NCI-H748 (cell line): ENCODE results near the gene GRK3.
A peak's percentile ranks its signal among the peaks of the same experiment; 100 is the strongest.
"Not testable (repeated sequence)": the region's sequence is repeated elsewhere in the genome, so short reads cannot be mapped to it uniquely, and the experiment has no call there.

Experiments used
- DNase-seq: peaks from one replicate; lab custom pipeline; 2025; ENCODE audit not compliant: unreplicated experiment; lab: John Stamatoyannopoulos, UW

Gene GRK3

DNA sequence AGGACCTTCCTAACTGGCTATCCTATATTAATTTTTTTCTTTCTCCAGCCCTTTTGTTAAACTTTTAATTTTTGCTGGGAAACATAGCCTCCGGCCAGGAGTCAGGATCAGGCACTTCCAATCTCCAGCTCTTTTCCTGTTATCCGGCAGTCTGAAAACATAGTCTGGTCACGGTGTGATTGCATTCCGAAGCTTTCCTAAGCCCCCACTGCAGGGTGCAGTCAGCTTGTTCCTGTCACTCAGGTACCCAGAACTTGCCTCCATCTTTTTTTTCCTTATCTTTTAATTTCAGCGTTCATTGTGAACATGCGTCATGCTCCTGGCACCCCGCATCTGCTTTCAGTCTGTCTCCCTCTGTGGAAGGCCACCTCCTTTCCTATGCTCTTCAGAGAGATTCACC is 59.4 kb downstream of the GRK3 start:
- DNase-seq, result no peak

DNA sequence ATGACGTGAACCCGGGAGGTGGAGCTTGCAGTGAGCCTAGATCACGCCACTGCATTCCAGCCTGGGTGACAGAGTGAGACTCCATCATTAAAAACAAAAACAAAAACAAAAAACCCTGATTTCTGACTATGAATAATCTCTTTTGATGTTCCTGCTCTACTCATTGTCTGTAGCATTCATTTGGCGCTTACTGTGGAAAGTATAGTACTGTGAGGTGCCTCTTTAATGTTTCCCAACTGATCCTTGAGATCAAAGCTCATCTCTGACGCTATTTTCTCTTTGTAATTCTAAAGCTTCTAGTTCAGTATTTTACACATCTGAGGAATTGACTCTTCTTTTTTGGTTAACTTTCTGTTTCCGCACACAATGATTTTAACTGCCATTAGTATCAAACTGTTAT is 60.0 kb downstream of the GRK3 start:
- DNase-seq, result no peak

DNA sequence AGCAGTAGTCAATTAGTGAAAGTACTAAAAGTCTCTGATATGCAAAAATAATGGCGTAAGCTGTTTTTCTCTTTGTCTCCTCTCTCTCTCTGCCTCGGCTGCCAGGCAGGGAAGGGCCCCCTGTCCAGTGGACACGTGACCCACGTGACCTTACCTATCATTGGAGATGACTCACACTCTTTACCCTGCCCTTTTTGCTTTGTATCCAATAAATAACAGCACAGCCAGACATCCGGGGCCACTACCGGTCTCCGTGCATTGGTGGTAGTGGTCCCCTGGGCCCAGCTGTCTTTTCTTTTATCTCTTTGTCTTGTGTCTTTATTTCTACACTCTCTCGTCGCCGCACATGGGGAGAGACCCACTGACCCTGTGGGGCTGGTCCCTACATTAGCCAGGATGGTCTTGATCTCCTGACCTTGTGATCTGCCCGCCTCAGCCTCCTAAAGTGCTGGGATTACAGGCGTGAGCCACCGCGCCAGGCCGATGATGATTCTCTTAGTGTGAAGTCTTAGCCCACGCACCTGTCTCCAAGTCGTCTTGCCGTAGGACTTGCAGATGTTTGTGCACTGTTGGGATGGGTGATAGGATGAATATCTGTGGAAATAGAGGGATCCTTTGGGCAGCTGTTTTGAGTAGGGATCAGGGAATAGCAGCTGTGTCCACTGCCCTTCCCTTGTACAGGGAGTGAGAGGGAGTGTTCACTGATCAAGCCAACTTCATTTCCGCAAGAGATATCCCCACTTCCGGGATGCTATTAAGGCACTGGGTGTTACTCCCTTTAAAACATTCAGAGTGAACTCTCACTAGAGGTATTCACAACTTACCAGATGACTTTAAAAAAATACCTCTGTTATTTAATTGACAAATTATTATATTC is 61.5 kb downstream of the GRK3 start:
- not testable (repeated sequence) for DNase-seq

DNA sequence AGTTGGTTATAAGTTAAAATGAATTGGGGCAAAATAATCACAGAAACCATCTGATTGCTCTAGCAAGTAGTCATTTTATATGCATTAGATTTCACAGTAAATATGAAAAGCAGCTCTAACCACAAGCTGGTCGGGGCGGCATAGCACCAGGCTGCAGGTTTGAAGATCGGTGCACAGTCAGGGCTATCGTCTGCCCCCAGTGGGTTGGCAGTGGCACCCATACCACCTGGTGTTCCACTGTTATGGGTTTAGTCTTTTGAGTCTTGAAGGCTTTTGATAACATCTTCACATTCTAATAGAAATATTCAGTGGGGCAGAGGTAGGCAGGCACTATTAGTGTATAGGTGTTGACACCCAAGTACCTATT is 62.1 kb downstream of the GRK3 start:
- no peak for DNase-seq

DNA sequence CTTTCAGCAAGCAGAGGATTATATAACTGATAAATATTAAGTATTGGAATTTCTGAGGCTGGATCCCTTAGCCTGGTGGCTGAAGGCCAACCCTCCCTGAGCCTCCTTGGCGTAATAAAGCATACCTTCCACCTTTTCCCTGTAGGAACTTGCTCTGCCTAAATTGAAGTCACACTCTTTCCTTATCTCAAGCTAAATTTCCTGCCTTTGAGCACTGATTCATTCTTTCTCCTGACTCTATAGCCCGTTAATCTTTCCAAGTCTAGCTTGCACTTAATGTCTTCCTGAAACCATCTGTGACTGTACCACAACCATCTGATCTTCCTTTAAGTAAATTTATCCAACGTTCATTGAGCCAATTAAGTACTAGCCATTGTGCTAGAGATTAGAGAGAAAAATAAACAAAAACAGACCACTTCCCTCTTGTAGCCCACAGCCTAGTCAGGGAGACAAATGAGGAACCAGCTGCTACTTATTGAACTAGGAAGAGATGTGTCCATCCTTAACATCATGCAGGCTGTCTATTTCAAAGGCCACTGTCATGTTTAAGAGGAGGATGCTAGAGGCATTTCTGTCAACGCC is 62.9 kb downstream of the GRK3 start:
- DNase-seq, result peak; percentile 80

DNA sequence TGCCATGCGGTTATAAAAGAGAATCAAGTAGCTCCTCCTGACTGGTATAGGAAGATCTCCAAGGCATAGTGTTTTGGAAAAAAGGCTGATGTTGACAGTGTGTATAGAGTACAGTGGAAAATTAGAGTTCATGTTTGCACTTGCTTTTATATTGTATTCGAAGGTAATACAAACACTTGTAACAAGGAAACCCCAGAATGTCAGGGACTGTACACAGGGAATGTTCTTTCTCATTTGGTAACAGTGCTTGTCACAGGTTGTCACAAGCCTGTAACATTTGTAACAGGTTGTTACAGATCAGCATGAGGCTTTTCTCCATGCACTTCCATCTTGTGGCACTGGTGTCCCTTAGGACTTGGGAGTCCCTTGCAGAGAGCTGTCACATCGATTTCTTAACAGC is 64.0 kb downstream of the GRK3 start:
- DNase-seq, result peak; percentile 85

DNA sequence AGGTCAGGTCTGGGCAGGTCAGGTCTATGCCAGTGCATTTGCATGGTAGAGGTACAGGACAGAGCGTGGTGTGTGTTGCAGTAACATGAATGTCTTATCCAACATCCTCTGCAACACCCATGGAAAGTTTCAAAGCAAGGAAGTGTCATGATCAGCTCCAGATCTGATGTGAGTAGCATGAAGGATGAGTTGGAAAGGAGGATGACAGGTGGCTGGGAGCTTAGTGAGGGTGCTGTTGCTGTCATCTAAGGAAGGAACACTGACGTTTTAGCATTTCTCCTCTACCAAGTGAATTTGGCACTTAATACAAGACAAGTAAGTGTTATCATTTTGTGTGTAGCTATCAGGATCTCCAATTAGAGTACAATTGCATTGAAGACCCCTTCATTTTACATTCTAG is 65.1 kb downstream of the GRK3 start:
- no peak for DNase-seq

DNA sequence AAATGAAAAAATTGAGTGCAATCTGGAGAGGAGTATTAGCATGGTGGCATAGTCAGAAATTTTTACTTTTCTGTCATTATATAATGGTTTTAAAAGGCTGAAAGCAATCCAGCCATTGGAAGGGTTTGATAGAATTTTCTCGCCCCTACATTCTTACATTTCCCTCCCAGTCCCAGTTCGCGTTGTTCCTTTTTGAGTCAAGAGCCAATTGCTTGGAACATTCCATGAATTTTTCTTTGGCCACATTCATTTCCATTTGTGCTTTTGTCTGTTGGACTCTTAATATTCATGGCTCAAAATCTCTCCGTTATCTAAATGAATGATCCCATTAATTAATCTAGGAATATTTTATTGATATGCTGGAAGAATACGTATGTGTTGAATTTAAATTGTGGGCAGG is 66.0 kb downstream of the GRK3 start:
- DNase-seq, result no peak

DNA sequence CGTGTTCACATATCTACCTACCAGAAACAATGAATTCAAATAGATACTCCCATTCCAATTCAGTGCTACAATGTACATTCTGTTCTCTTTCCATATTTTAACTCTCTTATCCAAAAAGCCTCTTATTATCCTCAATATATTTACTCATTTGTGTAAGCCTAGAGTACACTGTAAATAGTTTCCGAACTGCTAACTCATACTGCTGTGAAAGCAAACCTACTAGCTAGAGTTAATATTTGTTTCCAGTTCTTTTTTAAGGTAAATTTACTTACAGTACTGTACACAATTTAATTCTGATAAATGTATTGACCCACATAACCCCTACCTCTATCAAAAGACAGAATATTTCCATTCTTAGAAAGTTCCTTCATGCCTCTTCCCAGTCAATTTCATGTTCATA is 71.8 kb downstream of the GRK3 start:
- DNase-seq, result no peak

DNA sequence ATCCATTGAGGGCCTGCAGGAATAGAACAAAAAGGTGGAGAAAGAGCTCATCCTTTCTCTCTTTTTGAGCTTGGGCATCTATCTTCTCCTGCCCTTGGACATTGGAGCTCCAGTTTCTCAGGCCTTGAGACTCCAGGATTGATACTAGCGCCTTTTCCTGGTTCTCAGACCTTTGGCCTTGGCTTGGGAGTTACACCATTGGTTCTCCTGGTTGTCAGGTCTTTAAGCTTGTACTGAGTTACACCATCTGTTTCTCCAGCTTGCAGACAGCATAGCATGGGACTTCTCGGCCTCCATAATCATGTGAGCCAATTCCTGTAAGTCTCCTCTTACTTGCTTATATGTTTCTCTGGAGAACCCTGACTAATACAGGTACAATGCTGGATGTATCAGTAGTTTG is 72.6 kb downstream of the GRK3 start:
- DNase-seq, result no peak

DNA sequence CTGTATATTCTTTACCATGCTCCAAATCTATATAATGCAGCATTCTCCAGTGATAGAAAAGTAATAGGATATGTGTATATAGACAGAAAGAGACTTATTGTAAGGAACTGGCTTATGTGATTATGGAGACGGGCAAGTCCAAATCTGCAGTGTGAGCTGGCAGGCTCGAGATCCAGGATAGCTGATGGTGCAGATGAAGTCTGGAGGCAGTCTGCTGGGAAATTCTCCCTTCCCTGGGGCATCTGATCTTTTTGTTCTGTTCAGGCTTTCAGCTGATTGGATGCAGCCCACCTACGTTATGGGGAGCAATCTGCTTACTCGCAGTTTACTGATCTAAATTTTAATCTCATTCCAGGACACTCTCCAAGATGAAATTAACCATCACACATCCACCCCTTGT is 73.2 kb downstream of the GRK3 start:
- no peak for DNase-seq

DNA sequence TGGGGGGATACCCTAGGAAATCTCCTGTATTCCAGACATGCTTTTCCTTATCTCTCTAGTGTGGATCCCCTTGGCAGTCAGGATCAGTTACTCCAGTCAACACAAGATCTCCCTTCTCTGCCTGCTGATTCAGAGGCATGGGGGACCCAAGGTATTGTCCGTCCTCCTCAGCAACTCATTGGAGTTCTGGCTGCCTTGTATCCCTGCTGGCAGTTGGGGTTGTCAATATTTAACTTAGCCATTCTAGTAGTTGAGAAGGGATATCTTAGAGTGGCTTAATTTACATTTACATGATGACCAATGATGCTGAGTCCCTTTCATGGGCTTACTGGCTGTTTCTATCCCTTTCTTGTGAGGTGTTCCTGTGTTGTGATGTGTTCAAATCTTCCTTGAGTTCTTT is 74.2 kb downstream of the GRK3 start:
- DNase-seq, result no peak

DNA sequence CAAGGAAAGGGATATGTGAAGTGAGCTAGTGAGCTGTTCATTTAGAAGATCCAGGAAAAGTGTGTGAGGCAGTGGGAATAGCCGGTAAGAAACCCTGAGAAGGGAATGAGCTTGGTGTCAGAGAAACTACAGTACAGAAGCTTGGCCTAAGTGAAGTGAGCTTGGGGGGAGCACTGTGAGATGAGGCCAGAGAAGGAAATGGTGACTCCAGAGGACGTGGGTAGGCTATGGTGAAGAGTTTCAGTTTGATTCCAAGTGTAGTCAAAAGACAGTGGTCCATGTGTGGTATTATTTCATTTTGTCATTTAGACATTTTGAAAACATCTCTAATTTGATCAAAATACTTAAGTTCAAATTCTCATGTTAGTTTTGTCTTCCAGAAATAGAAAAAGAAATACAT is 77.2 kb downstream of the GRK3 start:
- no peak for DNase-seq

DNA sequence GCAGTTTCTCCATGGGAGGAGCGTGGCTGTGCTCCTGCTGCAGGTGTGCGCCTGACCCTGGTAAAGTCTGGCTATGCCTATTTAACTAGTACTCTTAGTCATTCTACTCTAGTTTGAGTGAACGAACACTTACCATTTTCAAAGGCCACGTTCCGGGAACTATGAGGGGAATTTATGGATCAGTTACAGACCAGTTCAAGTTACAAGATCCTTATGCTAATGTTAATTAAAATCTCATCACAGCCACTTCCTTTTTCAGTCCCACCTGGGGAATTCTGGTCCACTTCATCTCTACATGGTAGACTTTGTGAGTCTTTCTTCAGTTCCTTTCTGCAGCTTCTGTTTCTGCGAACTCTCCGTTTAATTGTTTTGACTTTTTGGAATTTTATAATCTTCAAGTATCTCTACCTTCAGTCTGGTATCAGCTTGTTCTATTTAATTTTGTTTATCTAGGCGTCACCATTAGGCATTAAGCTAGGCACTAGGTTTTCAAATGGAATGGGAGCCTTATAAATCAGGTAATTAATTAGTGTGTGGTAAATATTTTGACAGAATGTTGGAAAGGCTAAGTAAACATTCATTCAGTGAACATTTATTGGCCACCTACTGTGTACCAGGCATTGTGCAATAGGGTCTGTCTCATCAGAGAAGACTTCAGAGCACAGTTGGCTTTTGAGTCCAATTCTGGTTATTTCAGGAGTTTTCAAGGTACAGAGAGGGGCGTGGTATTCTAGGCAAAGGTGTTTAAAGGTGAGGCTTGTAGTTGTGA is 78.9 kb downstream of the GRK3 start:
- DNase-seq, result peak; percentile 3

DNA sequence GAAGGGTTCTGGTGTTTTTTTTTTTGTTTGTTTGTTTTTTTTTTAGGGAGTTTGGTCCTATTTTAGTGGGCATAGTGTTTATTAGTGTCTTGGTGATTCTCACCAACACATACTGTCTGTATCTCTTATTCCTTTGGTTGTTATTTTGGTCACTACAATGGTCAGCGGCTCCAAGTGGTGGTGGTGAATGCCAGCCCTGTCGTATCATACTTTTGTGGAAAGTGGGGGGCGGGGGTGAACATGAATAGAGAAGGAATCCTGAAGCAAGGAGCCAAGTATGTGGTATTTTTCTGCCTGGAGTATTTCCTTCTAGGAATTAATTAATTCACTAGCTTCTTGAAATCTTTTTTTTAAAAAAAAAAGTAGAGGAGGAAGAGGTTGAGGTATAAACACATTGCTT is 79.6 kb downstream of the GRK3 start:
- no peak for DNase-seq

DNA sequence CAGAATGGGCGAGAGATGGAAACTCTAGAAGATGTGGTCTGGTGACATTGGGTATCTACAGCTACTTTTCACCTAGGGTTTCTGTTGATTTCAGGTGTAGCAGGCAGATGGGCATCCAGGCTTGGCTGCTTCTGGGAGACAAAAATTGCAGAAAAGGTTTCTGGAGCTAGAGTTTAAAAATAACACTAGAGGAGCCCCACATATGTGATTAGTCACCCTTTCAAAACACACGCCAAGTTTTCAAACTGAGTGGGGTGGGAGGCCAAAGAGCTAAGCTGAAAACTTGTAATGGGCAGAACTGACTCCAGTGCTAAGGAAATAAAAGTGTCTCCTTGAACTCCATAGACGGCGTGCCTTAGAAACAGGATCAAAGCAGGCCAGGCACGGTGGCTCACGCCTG is 80.8 kb downstream of the GRK3 start:
- DNase-seq, result no peak

DNA sequence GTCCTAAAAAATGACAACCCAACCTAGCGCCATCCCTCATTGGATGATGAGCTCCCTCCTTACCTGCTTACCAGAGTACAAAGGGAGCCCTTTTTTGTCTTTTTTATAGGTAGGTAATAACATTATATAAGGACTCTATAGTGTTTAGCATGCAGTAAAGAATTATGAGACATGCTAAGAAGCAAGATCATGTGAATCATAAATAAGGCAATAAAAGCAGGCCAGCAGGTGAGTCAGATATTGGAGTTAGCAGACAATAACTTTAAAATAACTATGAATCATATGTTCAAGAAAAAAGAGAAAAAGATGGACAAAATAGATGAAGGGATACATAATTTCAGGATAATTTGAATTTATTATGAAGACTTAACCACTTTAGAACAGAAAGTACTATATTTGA is 81.5 kb downstream of the GRK3 start:
- no peak for DNase-seq

DNA sequence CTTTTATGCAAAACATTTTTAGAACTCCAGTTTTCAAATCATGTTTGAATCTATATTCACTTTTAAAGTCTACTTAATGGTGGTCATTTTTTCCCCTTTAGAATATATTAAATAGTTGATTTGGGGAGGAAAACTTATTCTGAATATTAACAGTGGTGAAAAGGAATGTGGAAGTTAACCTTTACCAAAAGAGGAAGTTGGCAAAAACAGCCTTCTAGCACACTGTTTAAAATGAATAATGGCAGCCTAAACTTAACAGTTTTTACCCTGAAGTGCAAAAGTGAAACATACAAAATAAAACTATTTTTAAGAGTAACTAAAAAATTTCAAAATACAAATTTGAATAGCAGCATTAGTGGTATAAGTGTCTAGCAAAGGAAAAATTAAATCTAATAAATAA is 86.4 kb downstream of the GRK3 start:
- DNase-seq, result no peak

DNA sequence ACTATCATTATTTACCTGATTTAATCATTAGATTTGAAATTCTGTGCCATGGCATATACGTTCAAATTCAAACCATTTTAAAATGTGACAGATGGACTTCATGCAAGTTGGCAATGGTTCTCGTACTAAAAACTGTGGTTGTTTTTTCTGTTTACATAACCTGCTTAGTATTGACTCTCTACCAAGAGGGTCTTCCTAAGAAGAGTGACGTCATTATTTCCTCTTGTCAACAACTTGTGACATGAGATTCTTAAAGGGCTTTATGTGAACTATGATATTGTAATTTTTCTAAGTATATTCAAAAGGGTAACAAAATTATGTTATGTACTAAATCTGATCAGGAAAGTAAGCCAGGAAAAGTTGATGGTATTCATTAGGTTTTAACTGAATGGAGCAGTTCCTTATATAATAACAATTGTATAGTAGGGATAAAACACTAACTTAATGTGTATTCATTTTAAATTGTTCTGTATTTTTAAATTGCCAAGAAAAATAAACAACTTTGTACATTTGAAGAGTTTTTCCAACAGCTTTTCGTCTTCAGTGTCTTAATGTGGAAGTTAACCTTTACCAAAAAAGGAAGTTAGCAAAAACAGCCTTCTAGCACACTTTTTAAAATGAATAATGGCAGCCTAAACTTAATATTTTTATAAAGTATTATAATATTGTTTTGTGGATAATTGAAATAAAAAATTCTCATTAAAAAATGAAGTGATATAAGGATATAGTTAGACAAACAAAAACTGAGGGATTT is 87.0 kb downstream of the GRK3 start:
- peak; percentile 8 for DNase-seq

DNA sequence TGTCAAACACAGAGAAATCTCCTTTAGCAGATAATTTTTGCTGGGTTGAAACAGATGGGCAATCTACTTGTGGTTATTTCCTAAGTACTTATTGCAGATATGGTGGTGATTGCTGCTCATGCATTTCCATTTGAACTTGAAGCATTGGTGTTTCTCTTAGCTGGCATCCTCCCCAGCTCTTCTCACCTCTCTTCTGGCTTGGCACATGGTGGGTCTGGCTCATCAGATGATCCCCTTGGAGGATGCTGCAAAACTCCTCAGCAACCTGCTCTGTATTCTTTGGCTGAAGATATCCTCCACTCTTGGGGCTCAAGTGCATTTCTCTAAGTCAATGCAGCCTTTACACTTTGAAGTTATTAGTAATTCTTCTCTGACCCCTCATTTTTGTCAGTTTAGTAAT is 90.2 kb downstream of the GRK3 start:
- DNase-seq, result no peak

DNA sequence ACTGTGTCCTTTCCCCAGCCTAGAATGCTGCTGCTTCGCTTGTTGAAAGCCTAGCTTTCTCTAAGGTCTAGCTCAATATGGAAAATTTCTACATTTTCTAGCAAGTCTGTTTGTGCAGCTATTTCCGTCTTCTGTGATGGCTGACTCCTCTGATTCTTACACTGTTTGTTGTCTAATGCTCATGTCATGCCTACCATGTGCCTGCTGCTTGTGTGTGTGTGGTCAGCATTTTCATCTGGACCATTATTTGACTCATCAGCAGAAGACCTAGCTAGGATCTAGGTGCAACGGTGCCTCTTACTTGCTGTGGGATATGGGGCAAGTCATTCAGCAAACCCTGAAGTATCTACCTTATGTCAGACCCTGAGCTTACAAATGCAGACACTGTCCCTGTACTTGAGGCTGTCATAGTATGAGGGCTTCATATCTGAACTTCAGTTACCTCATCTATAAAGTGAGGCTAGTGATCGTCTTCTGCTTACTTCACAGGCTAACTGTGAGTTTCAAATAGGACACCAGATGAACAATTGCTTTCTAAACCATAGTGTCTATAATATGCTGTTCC is 91.0 kb downstream of the GRK3 start:
- no peak for DNase-seq
